Dedifferentiated amniotic fluid mesenchymal stem cell (primary cell): Measurements from ENCODE around the gene XRCC2.
"Not testable (repeated sequence)": the region's sequence is repeated elsewhere in the genome, so short reads cannot be mapped to it uniquely, and the experiment has no call there.

Experiments used
- DNase-seq: peaks from one replicate; pipeline ENCODE4 v3.0.0-alpha.2; 2016; ENCODE audit errors: extremely low spot score

XRCC2 gene

DNA sequence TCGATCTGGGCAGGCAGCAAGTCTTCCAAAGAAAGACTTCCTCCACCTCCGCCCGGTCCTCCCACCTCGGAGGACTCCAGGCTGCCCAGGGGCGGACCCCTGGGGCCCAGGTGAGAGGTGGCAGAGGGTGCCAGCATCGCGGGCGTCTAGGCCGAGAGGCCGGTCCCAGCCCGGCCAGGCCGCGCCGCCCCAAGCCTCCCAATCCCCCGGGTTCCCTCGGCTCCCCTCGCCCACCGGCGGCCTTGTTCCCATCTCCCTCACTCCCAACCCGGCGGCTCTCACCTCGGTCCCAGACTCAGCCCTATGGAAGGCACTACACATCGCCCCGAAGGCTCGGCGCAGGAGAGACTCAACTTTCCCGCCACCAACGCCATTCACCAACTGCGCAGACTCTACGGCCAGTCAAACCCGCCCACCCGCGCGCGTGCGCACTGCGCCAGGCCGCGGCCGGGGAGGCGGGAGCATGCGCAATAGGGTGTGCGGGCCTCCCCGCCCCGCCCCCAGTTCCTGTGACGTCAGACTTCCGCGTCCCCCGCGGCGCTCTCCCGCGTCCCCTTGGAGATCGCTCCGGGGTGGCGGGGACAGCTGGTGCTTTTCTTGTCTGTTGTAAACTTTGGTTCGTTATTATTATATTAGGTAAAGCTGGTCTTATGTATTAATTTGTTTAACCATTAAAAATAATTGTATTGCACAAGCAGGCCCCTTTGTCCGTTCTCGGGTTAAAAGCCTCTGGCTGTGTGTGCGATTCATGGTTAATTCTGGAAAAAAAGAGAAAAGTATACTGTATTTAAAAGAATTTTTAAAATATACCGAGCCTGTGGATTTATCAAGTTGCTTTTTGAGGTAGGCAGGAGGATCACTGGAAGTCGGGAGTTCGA is at the start of gene XRCC2:
XRCC2 (minus strand) TSS at position 383 of the 878 bp plus-strand sequence; CDS start at position 321, 62 bp downstream.
- peak; percentile 84 for DNase-seq

DNA sequence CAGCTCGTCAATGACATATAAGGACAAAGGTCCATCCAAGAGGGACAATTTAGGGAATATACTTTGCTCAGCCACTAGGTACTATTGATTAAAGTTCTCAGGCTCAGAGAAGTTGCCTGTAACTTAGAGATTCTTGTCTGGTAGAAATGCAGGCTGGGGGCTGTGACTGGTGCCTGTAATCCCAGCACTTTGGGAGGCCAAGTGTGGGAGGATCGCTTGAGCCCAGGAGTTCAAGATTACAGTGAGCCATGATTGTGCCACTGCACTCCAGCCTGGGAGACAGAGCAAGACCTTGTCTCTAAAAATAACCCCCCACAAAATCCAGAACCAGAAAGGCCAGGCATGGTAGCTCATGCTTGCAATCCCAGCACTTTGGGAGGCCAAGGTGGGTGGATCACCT is 47.4 kb upstream of the XRCC2 start:
- DNase-seq: no peak

DNA sequence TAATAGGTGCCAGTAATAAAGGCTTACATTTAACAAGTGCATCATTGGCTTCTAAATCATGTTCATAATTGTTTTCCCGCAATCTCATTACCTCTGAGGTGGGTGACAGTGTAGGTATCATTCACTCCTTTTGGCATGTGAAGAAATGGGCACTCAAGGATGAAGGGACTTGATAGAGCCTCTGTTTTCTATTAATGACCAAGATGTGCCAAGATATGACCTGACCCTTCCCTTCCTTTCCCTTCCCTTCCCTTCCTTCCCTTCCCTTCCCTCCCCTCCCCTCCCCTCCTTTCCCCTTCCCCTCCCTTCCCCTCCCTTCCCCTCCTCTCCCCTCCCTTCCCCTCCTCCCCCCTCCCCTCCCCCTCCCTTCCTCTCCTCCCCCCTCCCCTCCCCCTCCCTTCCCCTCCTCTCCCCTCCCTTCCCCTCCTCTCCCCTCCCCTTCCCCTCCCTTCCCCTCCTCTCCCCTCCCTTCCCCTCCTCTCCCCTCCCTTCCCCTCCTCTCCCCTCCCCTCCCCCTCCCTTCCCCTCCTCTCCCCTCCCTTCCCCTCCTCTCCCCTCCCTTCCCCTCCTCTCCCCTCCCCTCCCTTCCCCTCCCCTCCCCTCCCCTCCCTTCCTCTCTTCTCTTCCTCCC is 36.6 kb upstream of the XRCC2 start:
- DNase-seq: not testable (repeated sequence)

- no peak for DNase-seq
These were observed 35.6 kb upstream of the XRCC2 start for GRCh38 chr7:152711444-152711944.

GRCh38 chr7:152710153-152710442 is 34.2 kb upstream of the XRCC2 start:
- no peak for DNase-seq

GRCh38 chr7:152709287-152710152 is 33.6 kb upstream of the XRCC2 start:
- no peak for DNase-seq

DNA sequence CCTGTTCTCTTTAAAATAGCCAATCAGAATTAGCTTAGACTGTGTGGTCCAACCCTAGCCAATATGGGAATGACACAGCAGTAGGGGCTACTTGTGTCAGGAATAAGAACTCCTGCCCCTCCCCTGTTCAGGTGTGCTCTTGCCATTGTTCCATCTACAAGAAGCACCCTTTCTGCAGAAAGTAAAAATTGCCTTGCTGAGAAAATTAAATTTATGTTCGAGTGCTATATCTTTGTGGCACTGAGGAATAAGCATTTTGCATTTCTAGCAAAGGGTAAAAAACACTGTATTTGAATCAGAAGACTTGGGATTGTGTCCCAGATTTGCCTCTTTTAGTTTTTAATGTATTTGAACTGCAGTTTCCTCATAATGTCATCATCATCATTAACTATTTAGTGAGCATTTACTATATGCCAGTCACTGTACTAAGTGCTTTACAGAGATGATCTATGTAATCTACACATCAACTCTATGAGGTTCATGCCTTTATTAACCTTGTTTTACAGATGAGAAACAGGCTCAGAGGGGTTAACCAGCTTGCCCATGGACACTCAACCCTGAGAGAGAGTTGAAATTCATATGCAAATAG is 28.9 kb upstream of the XRCC2 start:
- no peak for DNase-seq

- no peak for DNase-seq
These were observed 23.1 kb upstream of the XRCC2 start for GRCh38 chr7:152699079-152699478.

DNA sequence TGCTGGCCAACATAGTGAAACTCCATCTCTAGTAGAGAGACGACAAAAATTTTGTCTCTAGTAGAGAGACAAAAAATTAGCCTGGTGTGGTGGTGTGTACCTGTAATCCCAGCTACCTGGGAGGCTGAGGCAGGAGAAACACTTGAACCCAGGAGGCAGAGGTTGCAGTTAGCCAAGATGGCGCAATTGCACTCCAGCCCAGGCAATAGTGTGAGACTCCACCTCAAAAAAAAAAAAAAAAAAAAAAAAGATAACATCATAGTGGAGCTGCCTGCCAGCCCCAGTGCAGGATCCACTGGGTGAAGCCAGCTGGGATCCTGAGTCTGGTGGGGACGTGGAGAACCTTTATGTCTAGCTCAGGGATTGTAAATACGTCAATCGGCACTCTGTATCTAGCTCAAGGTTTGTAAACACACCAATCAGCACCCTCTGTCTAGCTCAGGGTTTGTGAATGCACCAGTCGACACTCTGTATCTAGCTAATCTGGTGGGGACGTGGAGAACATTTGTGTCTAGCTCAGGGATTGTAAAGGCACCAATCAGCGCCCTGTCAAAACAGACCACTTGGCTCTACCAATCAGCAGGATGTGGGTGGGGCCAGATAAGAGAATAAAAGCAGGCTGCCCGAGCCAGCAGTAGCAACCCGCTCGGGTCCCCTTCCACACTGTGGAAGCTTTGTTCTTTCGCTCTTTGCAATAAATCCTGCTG is 21.5 kb upstream of the XRCC2 start:
- not testable (repeated sequence) for DNase-seq

DNA sequence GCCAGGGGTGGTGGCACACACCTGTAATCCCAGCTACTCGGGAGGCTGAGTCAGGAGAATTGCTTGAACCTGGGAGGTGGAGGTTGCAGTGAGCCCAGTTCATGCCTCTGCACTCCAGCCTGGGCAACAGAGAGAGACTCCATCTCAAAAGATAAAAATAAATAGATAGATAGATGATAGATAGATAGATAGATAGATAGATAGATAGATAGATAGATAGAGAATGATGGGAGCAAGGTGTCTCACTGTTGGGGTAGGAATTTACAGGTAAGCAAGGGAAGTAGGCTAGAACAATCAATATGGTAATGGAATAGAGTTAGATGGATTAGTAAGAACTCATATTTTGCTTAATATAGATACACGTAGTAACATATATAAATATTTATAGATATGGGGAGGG is 16.3 kb upstream of the XRCC2 start:
- not testable (repeated sequence) for DNase-seq

GRCh38 chr7:152683297-152683696 is 7.4 kb upstream of the XRCC2 start:
- DNase-seq: no peak

GRCh38 chr7:152677808-152678670 is 2.1 kb upstream of the XRCC2 start:
- no peak for DNase-seq

GRCh38 chr7:152674860-152675758 is 832 bp downstream of the XRCC2 start:
- DNase-seq: no peak

- DNase-seq: no peak
These were observed 2.0 kb downstream of the XRCC2 start for GRCh38 chr7:152673897-152674296.

- no peak for DNase-seq
These were observed 3.3 kb downstream of the XRCC2 start for GRCh38 chr7:152672626-152673025.

DNA sequence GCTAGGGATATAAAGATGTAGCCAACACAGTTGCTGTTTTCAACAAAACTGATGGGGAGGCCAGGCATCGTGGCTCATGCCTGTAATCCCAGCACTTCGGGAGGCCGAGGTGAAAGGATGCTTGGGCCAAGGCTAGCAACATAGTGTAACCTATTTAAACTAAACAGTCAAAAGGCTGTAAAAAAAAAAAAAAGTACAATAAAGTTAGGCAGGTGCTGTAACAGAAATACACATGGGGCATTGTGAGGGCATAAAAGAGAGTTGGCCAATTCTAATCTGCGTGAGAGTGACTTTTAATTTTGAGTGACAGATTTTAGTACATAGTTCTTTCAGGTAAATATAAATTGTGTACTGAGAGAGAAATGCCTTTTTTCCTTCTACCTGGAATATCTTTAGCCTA is 6.2 kb downstream of the XRCC2 start:
- no peak for DNase-seq

- no peak for DNase-seq
These were observed 7.0 kb downstream of the XRCC2 start for GRCh38 chr7:152668975-152669374.

DNA sequence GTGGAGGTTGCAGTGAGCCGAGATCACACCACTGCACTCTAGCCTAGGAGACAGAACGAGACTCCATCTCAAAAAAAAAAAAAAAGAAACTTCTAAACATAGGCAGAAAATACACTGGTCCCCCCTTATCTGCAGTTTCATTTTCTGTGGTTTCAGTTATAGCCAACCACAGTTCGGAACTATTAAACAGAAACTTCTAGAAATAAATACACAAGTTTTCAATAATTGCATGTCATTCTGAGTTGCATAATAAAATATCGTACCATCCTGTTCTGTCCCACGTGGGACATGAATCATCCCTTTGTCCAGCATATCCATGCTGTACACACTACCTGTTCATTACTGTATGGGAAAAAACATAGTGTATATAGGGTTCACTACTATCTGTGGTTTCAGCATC is 8.0 kb downstream of the XRCC2 start:
- no peak for DNase-seq

DNA sequence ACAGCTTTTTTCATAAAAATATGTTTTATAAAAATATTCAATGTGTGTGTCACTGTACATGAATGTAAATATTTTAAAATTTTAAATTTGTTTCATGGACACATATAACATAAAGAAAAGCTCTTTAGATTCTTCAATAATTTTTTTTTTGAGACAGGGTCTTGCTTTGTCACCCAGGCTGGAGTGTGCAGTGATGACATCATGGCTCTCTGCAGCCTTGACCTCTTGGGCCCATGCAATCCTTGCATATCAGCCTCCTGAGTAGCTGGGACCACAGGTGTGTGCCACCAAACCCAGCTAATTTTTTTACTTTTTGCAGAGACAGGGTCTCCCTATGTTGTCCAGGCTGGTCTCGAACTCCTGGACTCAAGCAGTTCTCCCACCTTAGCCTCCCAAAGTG is 9.9 kb downstream of the XRCC2 start:
- no peak for DNase-seq
